Hepatic stellate cell (primary cell): ENCODE data around the gene MOV10.
"Not testable (repeated sequence)": the region's sequence is repeated elsewhere in the genome, so short reads cannot be mapped to it uniquely, and the experiment has no call there.

Experiments
- DNase-seq: peaks from one replicate; pipeline ENCODE4 v3.0.0; 2011; ENCODE audit warnings: low spot score

MOV10 gene

GRCh38 chr1:112714313-112715263 is 40.1 kb downstream of the MOV10 start:
- peak; percentile 42 for DNase-seq

- DNase-seq, result peak; percentile 98
Measured at GRCh38 chr1:112715264-112716053, 41.0 kb downstream of the MOV10 start, which contains the start of gene PPM1J. PPM1J (minus strand) TSS chr1:112715332; CDS start chr1:112715301, 31 bp downstream.

GRCh38 chr1:112716133-112716720 is 41.8 kb downstream of the MOV10 start:
- peak; percentile 93 for DNase-seq

GRCh38 chr1:112717263-112717873 is 42.9 kb downstream of the MOV10 start:
- no peak for DNase-seq

GRCh38 chr1:112718691-112719418 is 44.4 kb downstream of the MOV10 start:
- peak; percentile 83 for DNase-seq

- no peak for DNase-seq
Measured at GRCh38 chr1:112719706-112720105, 45.2 kb downstream of the MOV10 start.

- no peak for DNase-seq
Measured at GRCh38 chr1:112720800-112721199, 46.3 kb downstream of the MOV10 start.

GRCh38 chr1:112721294-112721693 is 46.8 kb downstream of the MOV10 start:
- DNase-seq, result not testable (repeated sequence)

- DNase-seq, result no peak
Measured at GRCh38 chr1:112721966-112722524, 47.6 kb downstream of the MOV10 start.

GRCh38 chr1:112722601-112723510 is 48.4 kb downstream of the MOV10 start:
- no peak for DNase-seq

GRCh38 chr1:112723511-112723839 is 49.0 kb downstream of the MOV10 start:
- DNase-seq, result no peak

- not testable (repeated sequence) for DNase-seq
Measured at GRCh38 chr1:112724240-112724639, 49.8 kb downstream of the MOV10 start.

- DNase-seq, result peak; percentile 61
Measured at GRCh38 chr1:112727716-112728115, 53.3 kb downstream of the MOV10 start.

- DNase-seq, result not testable (repeated sequence)
Measured at GRCh38 chr1:112728306-112728971, 54.0 kb downstream of the MOV10 start.

- not testable (repeated sequence) for DNase-seq
Measured at GRCh38 chr1:112729011-112729410, 54.6 kb downstream of the MOV10 start.

- no peak for DNase-seq
Measured at GRCh38 chr1:112729909-112730308, 55.5 kb downstream of the MOV10 start.

GRCh38 chr1:112731451-112731850 is 57.0 kb downstream of the MOV10 start:
- DNase-seq, result no peak

- DNase-seq, result peak; percentile 82
Measured at GRCh38 chr1:112735752-112736151, 61.3 kb downstream of the MOV10 start.

GRCh38 chr1:112737573-112737972 is 63.1 kb downstream of the MOV10 start:
- DNase-seq, result no peak
